ENCODE measurements around the gene CHAMP1. TPM values are rescaled to one million over a fixed set of nuclear protein-coding genes. Genes with fewer than 3 reads are reported as not detected.

CHAMP1 gene
- total and polyA plus RNA-seq, 2 of the 4 experiments (the other 2 are of a cell fraction) = 13.3 to 32.7 TPM

DNA sequence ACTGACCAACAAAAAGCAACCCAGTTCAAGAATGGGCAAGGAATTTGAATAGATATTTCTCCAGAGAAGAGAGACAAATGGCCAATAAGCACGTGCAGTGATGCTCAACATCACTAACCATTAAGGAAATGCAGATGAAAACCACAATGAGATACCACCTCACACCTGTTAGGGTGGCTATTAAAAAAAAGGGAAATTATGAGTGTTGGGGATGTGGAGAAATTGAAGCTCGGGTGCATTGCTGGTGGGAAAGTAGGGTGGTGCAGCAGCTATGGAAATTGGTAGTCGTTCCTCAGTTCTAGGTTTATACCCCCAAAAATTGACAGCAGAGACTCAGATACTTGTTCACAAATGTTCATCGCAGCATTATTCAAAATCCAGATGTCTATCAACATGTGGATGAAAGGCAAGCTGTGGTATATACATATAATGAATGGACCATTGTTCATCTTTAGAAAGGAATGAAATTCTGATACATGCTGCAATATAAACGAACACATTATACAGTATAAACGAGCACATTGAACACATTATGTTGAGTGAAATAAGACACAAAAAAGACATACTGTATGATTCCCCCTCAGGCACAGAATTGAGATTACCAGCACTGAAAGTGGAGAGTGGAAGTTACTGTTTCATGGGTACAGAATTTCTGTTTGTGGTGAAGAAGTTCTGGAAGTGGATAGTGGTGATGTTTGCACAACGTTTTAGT, 927 bp downstream of the CHAMP1 start:
- Histone ChIP-seq H3K4me2 (ENCODE audit: low read depth, low read length) (peak overlapping the region; percentile 95), H2AK9ac (replicated peaks; ENCODE audit: low read depth, low read length, poor library complexity) (no peak overlapping the region), H3K27ac (ENCODE audit: insufficient read depth, low read length) (0 out of 2 replicates have a peak overlapping the region, but pooled peaks have one; percentile 12), H4K5ac (ENCODE audit: low read depth, low read length) (no peak overlapping the region), H3K36me3 (ENCODE audit: control insufficient read depth, insufficient read depth, low read length) (no peaks in the 10 kb centered on the region), H3K23ac (ENCODE audit: low read depth, low read length) (peak overlapping the region; percentile 95; the same call in 1 of the 2 replicates), H3K4me1 (ENCODE audit: control insufficient read depth, insufficient read depth, low read length) (peaks cover 22% of the 10 kb centered on the region), H2BK5ac (ENCODE audit: low read depth, low read length, poor library complexity, severe bottlenecking) (peak overlapping the region; percentile 78), H3K4ac (ENCODE audit: low read depth, low read length) (peak overlapping the region; percentile 76; the same call in 1 of the 2 replicates), H3K4me3 (ENCODE audit: insufficient read depth, low read depth, low read length) (peak overlapping the region; percentile 79), H3K27me3 (ENCODE audit: control insufficient read depth, insufficient read depth, low read length) (no peaks in the 10 kb centered on the region), H3K9ac (ENCODE audit: low read depth, low read length) (peak overlapping the region; percentile 78), H2BK120ac (ENCODE audit: low read depth, low read length) (no peak overlapping the region), H3K79me1 (ENCODE audit: low read depth in 1 of 2, low read length in 2 of 2) (peaks cover 4 to 25% of the 10 kb centered on the region in 2 experiments), H2AFZ (replicated peaks; ENCODE audit: low read length, poor library complexity) (no peak overlapping the region), H2AK5ac (ENCODE audit: low read depth, low read length) (no peak overlapping the region), H4K8ac (ENCODE audit: low read depth in 2 of 2, low read length in 2 of 2) (0 out of 4 replicates have a peak overlapping the region, but pooled peaks have one; percentile 15 to 78), H4K20me1 (ENCODE audit: insufficient read depth, low read length) (peaks cover 37% of the 10 kb centered on the region), H3K18ac (ENCODE audit: low read depth, low read length) (no peak overlapping the region), H3K9me3 (ENCODE audit: control insufficient read depth, insufficient read depth, low read length) (no peaks in the 10 kb centered on the region), H2BK20ac (ENCODE audit: low read depth, low read length) (no peak overlapping the region), H4K91ac (ENCODE audit: insufficient read depth, low read depth, low read length) (no peak overlapping the region), H3K14ac (replicated peaks; ENCODE audit: low read depth, low read length) (peak overlapping the region; percentile 34), H2BK15ac (ENCODE audit: low read depth, low read length) (no peak overlapping the region), H3K56ac (ENCODE audit: extremely low read depth, insufficient read depth, low read length) (peak overlapping the region; percentile 85), H3K9me1 (ENCODE audit: insufficient read depth, low read length) (peaks cover 11% of the 10 kb centered on the region)
- WGBS, 2 experiments (ENCODE audit: extremely low coverage in 2 of 2, insufficient read length in 1 of 2) = no CpG with 5 or more reads among the region's 7 CpGs
- no peak for DNase-seq
- TF ChIP-seq FOS (IDR thresholded peaks at IDR 0.05; ENCODE audit: low read depth, low read length) (no peak), RCOR1 (IDR thresholded peaks at IDR 0.05; ENCODE audit: insufficient replicate concordance, low read length) (no peak), BHLHE40 (IDR thresholded peaks at IDR 0.05; ENCODE audit: low read depth, low read length) (no peak), CEBPB (IDR thresholded peaks at IDR 0.05; ENCODE audit: low read depth, low read length) (no peak), CHD1 (IDR thresholded peaks at IDR 0.05; ENCODE audit: low read depth, low read length) (no peak)
- TF ChIP-seq, protein P1, sequence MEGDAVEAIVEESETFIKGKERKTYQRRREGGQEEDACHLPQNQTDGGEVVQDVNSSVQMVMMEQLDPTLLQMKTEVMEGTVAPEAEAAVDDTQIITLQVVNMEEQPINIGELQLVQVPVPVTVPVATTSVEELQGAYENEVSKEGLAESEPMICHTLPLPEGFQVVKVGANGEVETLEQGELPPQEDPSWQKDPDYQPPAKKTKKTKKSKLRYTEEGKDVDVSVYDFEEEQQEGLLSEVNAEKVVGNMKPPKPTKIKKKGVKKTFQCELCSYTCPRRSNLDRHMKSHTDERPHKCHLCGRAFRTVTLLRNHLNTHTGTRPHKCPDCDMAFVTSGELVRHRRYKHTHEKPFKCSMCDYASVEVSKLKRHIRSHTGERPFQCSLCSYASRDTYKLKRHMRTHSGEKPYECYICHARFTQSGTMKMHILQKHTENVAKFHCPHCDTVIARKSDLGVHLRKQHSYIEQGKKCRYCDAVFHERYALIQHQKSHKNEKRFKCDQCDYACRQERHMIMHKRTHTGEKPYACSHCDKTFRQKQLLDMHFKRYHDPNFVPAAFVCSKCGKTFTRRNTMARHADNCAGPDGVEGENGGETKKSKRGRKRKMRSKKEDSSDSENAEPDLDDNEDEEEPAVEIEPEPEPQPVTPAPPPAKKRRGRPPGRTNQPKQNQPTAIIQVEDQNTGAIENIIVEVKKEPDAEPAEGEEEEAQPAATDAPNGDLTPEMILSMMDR (conservative IDR thresholded peaks at IDR 0.05; ENCODE audit: low read depth, low read length) = no peak
- ChIA-PET POLR2A (ENCODE audit: unreplicated experiment) (no interaction called here), CTCF (no interaction called here)
- in situ Hi-C loops (cut with MboI; ENCODE audit: low sequenced_read_pairs) = no loop called here
- intact Hi-C loops (cut with micrococcal nuclease) = no loop called here
- ATAC-seq (ENCODE audit: low read depth) = no peak
- dilution Hi-C loops (cut with HindIII; ENCODE audit: low sequenced_read_pairs, unreplicated experiment) = no loop called here
- BruUV-seq (replicated peaks) = no TSS peak

Measured in IMR-90 (cell line).